Stomach (tissue), 4 donors: ENCODE data around the gene KNOP1.

Experiments
- EP300 ChIP-seq: sonication (generic); formaldehyde crosslinking; IDR thresholded peaks from one replicate; pipeline ENCODE4 v1.6.1; 2017; ENCODE audit warnings: antibody characterized with exemption
- POLR2AphosphoS5 ChIP-seq, 3 donors: sonication (generic); formaldehyde crosslinking; IDR thresholded peaks; one replicate each; pipeline ENCODE4 v1.6.1; 2016; ENCODE audit warnings: antibody characterized with exemption in 3 of 3
- TF ChIP-seq, protein P1 (sequence below), 7 experiments: fragments of 450-650 bp in 4 of 7; fragments of 200-600 bp in 3 of 7; sonication (generic) in 3 of 7; IDR thresholded peaks; one replicate each; pipeline ENCODE4 v1.5.1; 2016 to 2019; ENCODE audit warnings: antibody characterized with exemption in 7 of 7, control low read depth in 2 of 7, mild to moderate bottlenecking in 1 of 7

DNA sequence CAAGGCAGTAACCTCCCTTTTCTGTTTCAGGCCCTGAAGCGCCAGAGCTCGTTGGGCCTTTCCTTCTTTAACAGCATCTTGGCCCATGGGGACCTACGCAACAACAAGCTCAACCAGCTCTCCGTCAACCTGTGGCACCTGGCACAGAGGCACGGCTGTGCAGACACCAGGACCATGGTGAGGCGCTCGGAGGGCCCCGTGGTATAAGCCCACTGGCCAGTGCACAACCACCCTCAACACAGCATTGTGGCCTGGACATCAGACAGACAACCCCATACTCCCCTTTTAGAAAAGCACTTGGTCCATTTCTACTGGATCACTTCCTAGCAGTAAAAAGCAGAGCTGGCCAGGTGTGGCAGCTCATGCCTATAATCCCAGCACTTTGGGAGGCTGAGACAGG is 18.6 kb downstream of the KNOP1 start:
- TF ChIP-seq, protein P1, sequence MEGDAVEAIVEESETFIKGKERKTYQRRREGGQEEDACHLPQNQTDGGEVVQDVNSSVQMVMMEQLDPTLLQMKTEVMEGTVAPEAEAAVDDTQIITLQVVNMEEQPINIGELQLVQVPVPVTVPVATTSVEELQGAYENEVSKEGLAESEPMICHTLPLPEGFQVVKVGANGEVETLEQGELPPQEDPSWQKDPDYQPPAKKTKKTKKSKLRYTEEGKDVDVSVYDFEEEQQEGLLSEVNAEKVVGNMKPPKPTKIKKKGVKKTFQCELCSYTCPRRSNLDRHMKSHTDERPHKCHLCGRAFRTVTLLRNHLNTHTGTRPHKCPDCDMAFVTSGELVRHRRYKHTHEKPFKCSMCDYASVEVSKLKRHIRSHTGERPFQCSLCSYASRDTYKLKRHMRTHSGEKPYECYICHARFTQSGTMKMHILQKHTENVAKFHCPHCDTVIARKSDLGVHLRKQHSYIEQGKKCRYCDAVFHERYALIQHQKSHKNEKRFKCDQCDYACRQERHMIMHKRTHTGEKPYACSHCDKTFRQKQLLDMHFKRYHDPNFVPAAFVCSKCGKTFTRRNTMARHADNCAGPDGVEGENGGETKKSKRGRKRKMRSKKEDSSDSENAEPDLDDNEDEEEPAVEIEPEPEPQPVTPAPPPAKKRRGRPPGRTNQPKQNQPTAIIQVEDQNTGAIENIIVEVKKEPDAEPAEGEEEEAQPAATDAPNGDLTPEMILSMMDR (IDR thresholded peaks at IDR 0.05), result no peak
- no peak for TF ChIP-seq POLR2AphosphoS5 (IDR thresholded peaks at IDR 0.05)
- TF ChIP-seq EP300, result no peak
